Tibial artery (tissue), 4 donors: Measurements from ENCODE around the gene BLM.
"Not testable (repeated sequence)": the region's sequence is repeated elsewhere in the genome, so short reads cannot be mapped to it uniquely, and the experiment has no call there.

Experiments
- DNase-seq, 2 donors: peaks; one replicate each; pipeline ENCODE4 v3.0.0-alpha.2; 2019
- H3K27ac ChIP-seq, 2 donors: fragments of 200-600 bp; sonication (generic) in 1 of 2; 1 replicate in 1 of 2; 2 replicates in 1 of 2; pipeline ENCODE4 v1.5.1; 2018 to 2019; ENCODE audit warnings: mild to moderate bottlenecking in 1 of 2
- H3K27me3 ChIP-seq, 2 donors: fragments of 200-600 bp; sonication (generic) in 1 of 2; one replicate each; pipeline versions ENCODE4 v1.5.1 to v1.6.0; 2016 to 2019
- H3K36me3 ChIP-seq, 3 donors: fragments of 200-600 bp; sonication (generic) in 2 of 3; one replicate each; pipeline ENCODE4 v1.5.1; 2016 to 2019; ENCODE audit warnings: mild to moderate bottlenecking in 2 of 3
- H3K4me1 ChIP-seq, 4 donors: fragments of 200-600 bp; sonication (generic) in 2 of 4; 1 replicate in 3 of 4; 2 replicates in 1 of 4; pipeline ENCODE4 v1.5.1; 2016 to 2019
- H3K4me3 ChIP-seq, 2 donors: fragments of 200-600 bp; sonication (generic) in 1 of 2; 1 replicate in 1 of 2; 2 replicates in 1 of 2; pipeline ENCODE4 v1.5.1; 2018 to 2019; ENCODE audit warnings: mild to moderate bottlenecking in 2 of 2
- H3K9me3 ChIP-seq, 3 donors: fragments of 200-600 bp; sonication (generic) in 1 of 3; one replicate each; pipeline ENCODE4 v1.5.1; 2016 to 2019
- CTCF ChIP-seq, 2 experiments: fragments of 200-600 bp in 1 of 2; fragments of 450-650 bp in 1 of 2; IDR thresholded peaks; one replicate each; pipeline ENCODE4 v1.5.1; 2017 to 2019; ENCODE audit warnings: antibody characterized with exemption in 2 of 2, mild to moderate bottlenecking in 1 of 2, moderate library complexity in 1 of 2
- intact Hi-C: fragments of 100-400 bp; cut with DNase I; formaldehyde crosslinking; loops from one replicate; pipeline ENCODE4 v1.15.0; 2023; ENCODE audit warnings: low total_unique reads

BLM gene

GRCh38 chr15:90823455-90823974 is 106.4 kb downstream of the BLM start:
- Histone ChIP-seq H3K27me3 (peaks cover 0 to 7% of the 10 kb centered on the region in 2 donors), H3K27ac (no peak overlapping the region), H3K9me3 (no peaks in the 10 kb centered on the region), H3K4me3 (no peak overlapping the region), H3K4me1 (no peaks in the 10 kb centered on the region), H3K36me3 (no peaks in the 10 kb centered on the region)
- intact Hi-C loops = no loop called here
- no peak for DNase-seq
- TF ChIP-seq CTCF (IDR thresholded peaks at IDR 0.05) = no peak

- H3K27me3 ChIP-seq, H3K27ac ChIP-seq, intact Hi-C loops, H3K4me1 ChIP-seq, H3K36me3 ChIP-seq, DNase-seq, H3K9me3 ChIP-seq, H3K4me3 ChIP-seq: not testable (repeated sequence)
Measured at GRCh38 chr15:90825115-90825899, 108.2 kb downstream of the BLM start.

GRCh38 chr15:90826206-90826885 is 109.2 kb downstream of the BLM start:
- H3K36me3 ChIP-seq, H3K9me3 ChIP-seq, DNase-seq, intact Hi-C loops, H3K27ac ChIP-seq, H3K27me3 ChIP-seq, H3K4me1 ChIP-seq, H3K4me3 ChIP-seq: not testable (repeated sequence)

- Histone ChIP-seq H3K9me3 (no peaks in the 10 kb centered on the region), H3K4me3 (no peak overlapping the region), H3K36me3 (no peaks in the 10 kb centered on the region), H3K27ac (no peak overlapping the region), H3K4me1 (no peaks in the 10 kb centered on the region), H3K27me3 (peaks cover 0 to 4% of the 10 kb centered on the region in 2 donors)
- intact Hi-C loops = no loop called here
- no peak for DNase-seq
- TF ChIP-seq CTCF (IDR thresholded peaks at IDR 0.05) = no peak
Measured at GRCh38 chr15:90826886-90827435, 109.8 kb downstream of the BLM start.

- Histone ChIP-seq H3K36me3 (no peaks in the 10 kb centered on the region), H3K4me1 (no peaks in the 10 kb centered on the region), H3K27me3 (peaks cover 0 to 4% of the 10 kb centered on the region in 2 donors), H3K4me3 (no peak overlapping the region), H3K9me3 (no peaks in the 10 kb centered on the region), H3K27ac (no peak overlapping the region)
- no peak for DNase-seq
- intact Hi-C loops = no loop called here
- no peak for TF ChIP-seq CTCF (IDR thresholded peaks at IDR 0.05)
Measured at GRCh38 chr15:90828111-90828510, 111.0 kb downstream of the BLM start.

- H3K27ac ChIP-seq = no peak overlapping the region
- intact Hi-C loops = no loop called here
- no peaks in the 10 kb centered on the region for H3K9me3 ChIP-seq
- no peak for TF ChIP-seq CTCF (IDR thresholded peaks at IDR 0.05)
- DNase-seq = no peak
- H3K36me3 ChIP-seq = no peaks in the 10 kb centered on the region
- H3K4me3 ChIP-seq = no peak overlapping the region
- H3K27me3 ChIP-seq = peaks cover 0 to 4% of the 10 kb centered on the region in 2 donors
- H3K4me1 ChIP-seq = no peaks in the 10 kb centered on the region
Measured at GRCh38 chr15:90829126-90829525, 112.0 kb downstream of the BLM start.
